Gastrocnemius medialis (tissue), 4 donors: ENCODE results near the gene DDX23.

Source experiments
- CTCF ChIP-seq, 5 experiments: fragments of 450-650 bp in 3 of 5; fragments of 200-600 bp in 2 of 5; sonication (generic) in 2 of 5; IDR thresholded peaks in 4 of 5; conservative IDR thresholded peaks in 1 of 5; 1 replicate in 4 of 5; 2 replicates in 1 of 5; pipeline ENCODE4 v1.5.1; 2016 to 2019; ENCODE audit warnings: antibody characterized with exemption in 5 of 5, mild to moderate bottlenecking in 3 of 5, moderate library complexity in 3 of 5
- POLR2A ChIP-seq, 2 donors: fragments of 450-650 bp; IDR thresholded peaks; one replicate each; pipeline ENCODE4 v1.6.1; 2017; ENCODE audit warnings: antibody characterized with exemption in 2 of 2, mild to moderate bottlenecking in 2 of 2, moderate library complexity in 2 of 2

GRCh38 chr12:48831257-48831656 lies 20.7 kb downstream of the DDX23 start:
- no peak for TF ChIP-seq CTCF (IDR thresholded peaks at IDR 0.05 in 4 of 5, conservative IDR thresholded peaks at IDR 0.05 in 1 of 5)
- no peak for TF ChIP-seq POLR2A (IDR thresholded peaks at IDR 0.05)
